Activated T-cell treated with anti-CD3 and anti-CD28 coated beads for 1 hour (primary cell): ENCODE data around the gene DNASE1L3.
A peak's percentile ranks its signal among the peaks of the same experiment; 100 is the strongest.
"Not testable (repeated sequence)": the region's sequence is repeated elsewhere in the genome, so short reads cannot be mapped to it uniquely, and the experiment has no call there.

Experiments used
- DNase-seq: peaks from one replicate; pipeline ENCODE4 v3.0.0-alpha.2; 2020; ENCODE audit warnings: low read depth

The DNASE1L3 gene

DNA sequence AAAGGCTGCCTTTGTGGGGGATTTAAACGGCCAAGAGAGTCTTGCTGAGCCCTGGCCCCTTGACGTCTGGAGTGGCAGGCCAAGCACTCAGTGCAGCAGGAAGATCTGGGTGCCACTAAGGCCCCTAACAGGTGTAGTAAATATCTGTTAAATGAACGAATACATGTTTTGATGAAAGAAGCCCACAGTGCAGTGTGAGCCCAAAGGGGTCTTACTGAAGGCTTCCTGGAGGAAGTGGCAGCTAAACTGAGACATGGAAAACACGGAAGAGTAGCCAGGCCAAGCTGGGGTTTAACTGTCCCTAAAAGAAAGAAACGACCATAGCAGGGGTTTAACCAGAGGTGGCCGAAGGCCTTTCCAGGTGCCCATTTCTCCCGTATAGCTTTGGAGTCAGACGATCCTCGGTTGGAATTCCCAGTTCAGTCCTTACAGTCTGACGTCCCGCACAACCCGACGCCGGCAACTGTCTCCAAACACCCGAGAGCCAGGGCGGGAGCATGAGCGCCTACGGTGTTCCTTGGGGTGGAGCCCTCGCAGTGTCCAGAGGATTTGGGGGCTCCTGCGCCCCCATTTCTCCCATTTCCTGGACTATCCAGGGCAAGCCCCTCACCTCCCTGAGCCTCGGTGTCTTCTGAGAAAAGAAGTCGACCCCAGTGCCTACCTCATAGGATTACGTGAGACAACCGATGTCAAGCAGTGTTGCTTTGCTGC, 25.9 kb upstream of the DNASE1L3 start:
- no peak for DNase-seq

DNA sequence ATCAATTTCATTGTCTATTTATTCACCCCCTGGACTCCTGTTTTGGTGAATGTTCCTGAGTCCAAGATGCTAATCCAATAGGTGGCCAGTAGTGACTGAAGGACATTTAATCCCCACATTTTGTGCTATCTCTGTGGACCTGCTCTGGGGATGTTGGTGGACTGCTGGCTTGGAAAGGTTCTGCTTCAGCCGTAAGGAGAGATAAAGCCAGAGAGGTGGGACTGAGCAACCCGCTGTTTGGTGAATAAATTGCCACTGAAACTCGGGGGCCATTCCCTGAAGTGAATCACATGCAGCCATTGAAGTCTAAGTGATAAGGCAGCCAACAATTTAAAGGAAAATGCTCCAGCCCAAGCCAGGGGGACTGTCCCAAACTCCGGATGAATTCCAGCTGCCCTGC, 25.2 kb upstream of the DNASE1L3 start:
- no peak for DNase-seq

DNA sequence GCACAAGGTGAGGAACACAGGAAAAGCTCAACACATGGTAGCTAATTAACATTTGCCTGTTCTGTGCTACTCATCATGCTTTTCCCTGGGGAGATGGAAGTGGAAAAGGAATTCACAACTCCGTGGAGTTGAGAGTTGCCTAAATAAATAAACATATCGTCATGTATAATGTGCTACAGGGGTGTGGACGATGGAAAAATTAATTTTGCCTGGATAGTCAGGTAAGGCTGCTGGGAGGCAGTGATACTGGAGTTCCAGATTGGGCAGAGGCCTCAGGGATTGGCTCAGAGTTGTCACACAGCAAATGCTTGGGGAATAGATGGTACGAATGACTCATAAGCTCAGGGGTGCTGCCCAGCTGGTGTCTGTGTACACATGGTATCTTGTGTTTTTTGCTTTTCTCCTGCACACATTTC, 23.8 kb upstream of the DNASE1L3 start:
- no peak for DNase-seq

DNA sequence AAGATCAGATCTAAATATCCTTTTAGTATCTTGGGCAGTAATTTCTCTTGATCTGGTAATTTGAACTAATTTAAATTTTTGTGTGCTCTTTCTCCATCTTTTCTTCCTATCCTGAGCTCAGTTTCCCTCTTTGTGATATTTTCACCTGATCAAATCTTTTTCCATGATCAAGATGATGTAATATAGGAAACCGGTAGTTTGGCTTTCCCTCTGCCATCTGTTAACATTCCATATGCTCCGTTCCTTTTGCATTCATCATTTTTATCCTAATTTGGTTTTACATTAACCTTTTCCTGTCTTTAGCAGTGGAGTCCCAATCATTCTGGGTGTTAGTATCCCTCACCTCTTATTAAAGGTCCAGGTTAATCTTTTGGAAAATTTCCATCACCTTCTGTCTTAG, 20.9 kb upstream of the DNASE1L3 start:
- DNase-seq: no peak

DNA sequence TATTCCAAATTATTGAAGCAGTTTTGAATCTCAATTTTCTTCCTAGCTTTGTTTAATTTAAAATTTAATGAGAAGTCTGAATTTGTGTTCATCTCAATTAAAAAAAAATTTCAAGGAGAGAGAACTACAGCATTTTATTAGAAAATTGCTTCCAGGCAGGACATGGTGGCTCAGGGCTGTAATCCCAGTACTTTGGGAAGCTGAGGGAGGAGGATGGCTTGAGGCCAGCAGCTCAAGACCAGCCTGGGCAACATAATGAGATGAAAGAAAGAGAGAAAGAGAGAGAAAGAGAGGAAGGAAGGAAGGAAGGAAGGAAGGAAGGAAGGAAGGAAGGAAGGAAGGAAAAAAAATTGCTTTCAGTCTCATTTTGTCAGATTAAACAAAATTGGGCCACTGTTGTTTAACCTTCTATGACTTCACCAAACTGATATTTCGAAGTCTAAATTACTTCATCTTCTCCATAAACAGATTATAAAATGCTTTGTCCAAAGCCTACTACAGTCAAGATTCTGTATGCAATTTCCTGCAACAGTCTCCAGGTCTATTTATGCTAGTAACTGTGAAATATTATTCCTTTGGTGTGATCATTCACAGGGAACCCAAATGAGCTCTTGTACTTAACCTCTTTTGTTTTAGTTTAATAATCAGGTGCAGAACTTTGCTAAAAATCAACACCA, 20.2 kb upstream of the DNASE1L3 start:
- no peak for DNase-seq

DNA sequence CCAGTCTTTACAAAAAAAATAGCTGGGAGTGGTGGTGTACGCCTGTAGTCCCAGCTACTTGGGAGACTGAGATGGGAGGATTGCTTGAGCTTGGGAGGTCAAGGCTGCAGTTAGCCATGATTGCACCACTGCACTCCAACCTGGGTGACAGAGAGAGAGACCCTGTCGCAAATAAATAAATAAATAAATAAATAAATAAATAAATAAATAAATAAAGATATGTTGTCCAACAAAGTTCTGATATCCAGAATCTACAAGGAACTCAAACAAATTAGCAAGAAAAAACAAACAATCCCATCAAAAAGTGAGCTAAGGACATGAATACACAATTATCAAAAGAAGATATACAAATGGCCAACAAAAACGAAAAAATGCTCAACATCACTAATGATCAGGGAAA, 17.2 kb upstream of the DNASE1L3 start:
- not testable (repeated sequence) for DNase-seq

DNA sequence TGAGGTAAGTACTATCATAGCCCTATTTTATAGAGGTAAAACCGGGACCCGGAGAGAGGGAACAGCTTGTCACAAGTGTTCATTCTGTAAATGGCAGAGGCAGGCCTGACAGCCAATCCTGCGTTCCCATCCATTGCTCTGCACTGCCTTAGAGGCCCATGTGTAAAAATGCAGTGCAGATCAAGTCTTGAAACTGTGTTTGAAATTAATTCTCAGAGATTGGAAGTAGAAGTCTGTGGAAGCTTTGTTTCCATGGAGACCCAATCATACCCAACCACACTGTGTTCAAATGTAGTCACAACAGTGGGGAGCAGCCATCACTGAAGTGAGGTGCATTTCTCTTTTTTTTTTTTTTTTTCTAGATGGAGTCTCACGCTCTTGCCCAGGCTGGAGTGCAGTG, 13.1 kb upstream of the DNASE1L3 start:
- no peak for DNase-seq

DNA sequence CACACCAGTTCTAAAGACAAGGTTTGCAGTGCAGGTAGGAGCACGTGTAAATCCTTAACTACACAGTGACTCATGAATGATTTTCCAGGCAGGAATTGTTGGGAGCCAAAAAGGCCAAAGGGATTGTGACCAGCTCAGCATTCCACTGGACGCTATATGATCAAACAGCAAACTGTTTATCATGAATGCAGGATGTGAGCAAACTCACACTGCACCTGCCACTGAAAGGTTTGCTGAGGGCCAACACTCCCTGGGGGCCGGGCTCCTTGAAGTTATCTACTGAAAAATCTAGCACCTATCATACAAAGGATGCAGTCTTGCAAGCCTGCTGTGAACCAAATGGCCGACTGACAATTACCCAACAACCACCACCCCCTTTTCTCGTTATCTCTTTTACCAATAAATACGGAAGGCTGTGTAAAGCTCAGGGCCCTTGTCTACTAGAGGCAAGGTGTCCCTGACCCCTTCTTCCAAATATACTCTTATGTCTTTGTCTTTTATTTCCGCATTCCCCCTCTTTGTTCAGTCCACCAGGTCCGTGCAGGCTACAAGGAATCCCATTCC, 11.5 kb upstream of the DNASE1L3 start:
- DNase-seq: no peak

DNA sequence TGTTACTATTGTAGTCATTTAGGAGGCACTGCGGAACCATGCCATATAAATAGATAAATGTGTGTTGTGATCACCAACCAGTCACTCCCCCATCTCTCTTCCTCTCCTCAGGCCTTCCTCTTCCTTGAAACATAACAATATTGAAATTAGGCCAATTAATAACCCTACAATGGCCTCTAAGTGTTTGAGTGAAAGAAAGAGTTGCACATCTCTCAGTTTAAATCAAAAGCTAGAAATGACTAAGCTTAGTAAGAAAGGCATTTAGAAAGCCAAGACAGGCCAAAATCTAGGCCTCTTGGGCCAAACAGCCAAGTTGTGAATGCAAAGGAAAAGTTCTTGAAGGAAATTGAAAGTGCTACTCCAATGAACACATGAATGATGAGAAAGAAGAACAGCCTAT, 8.1 kb upstream of the DNASE1L3 start:
- no peak for DNase-seq

DNA sequence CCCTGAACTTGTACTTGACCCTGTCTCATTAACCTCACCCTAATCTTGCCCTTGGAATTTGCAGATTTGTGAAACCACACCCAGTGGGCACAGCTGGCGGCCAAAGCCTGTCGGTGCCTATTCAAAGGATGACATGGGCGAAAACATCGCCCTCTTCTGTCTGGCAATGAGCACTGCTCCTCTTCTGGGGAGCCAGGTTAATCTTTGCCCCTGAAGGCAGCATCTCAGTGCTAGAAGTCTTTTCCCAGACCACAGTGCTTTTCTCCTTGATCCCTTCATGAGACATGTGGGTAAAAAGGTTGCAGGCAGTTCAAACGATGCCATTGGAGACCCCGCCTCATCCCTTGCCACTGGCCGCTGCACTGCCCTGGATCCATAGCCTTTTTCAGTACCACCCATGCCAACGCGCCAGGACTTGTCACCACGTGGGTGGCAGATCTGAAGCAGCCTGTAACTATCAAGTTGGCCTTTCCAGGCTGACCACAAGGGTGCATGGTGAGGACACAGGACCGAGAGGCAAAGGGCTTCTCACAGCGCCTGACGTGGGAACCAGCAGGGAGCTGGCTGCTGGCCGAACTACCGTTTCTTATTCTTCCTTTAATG, 6.5 kb upstream of the DNASE1L3 start:
- peak; percentile 30 for DNase-seq

DNA sequence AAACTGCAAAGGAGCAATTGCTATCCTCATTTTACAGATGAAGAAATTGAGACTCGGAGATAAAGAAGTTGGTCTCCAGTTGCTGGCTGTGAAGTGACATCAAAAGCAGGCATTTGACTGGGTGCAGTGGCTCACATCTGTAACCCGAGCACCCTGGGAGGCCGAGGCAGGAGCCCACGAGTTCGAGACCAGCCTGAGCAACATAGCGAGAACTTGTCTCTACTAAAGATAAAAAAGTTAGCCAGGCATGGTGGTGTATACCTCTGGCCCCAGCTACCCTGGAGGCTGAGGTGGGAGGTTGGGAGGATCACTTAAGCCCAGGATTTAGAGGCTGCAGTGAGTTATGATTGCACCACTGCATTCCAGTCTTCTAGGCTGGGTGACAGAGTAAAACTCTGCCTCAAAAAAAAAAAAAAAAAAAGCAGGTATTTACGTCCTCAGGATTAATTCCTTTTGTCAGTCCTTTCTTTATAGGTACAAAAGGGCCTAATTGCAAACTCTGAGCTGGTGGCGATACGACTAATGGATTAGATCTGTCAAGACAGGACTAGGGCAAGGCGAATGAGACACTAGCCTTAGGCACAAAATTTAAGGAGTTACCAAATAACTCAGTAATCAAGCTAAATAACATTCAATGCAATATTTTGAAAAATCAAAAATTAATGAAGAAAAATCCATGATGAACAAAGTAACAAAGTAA, 5.9 kb upstream of the DNASE1L3 start:
- DNase-seq: no peak

DNA sequence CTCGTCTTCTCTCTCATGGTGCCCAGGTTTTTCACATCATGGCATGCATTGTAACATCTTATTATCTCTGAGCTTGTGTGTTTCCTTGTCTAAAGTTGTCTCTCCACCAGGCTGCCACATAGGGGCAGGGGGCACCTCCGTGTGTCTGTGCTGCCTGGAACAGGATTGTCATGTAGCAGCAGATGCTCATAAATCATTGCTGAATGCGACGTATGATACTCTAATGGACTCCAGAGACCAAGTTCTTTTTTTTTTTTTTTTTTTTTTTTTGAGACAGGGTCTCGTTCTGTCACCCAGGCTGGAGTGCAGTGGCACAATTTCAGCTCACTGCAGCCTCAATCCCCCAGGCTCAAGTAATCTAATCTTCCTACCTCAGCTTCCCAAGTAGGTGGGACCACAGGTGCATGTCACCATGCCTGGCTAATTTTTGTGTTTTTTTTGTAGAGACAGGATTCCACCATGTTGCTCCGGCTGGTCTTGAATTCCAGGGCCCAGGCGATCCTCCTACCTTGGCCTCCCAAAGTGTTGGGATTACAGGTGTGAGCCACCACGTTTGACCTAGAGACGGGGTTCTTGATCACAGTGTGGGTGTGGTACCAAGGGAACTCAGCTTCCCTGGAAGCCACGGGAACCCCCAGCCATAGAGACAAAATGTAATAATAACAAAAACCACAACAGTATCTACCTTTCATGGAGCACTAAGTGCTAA, 4.7 kb upstream of the DNASE1L3 start:
- DNase-seq: no peak

DNA sequence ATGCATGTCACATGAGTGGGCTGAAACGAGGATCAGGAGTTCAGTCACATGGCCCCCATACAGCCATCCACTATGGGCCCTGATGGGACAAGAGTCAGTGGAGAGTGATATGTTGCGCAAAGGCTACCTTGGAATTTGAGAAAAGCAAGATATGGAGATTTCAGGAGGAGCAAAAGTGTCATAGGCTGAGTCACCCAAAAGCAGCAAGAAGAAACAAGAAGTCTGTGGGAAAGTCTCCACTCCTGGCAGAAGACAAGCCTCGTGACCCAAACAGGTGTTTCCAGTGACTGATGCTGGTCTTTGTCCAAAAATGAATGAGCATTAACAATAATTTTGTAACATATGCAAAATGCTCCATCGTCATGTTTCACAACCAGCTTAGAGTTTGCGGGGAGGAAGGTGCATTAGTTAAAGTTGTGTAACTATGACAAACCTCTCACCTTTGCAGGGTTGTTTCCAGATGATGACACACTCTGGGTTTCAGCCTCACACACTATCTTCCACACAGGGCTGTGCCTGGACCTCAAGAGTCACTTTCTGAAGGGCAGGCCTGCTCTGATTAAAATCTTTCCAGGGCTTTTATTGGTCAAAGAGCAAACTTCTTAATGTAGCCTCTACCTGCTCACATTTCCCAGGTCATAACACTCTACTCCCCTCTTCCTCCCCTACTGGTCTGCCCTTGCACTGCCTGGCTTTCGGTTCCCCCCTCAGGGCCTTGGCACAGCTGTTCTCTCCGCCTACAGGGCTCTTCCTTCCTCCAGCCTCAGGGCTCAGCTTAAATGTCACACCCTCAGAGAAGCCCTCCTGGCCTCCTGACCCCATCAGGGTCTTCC, 3.9 kb upstream of the DNASE1L3 start:
- DNase-seq: no peak

DNA sequence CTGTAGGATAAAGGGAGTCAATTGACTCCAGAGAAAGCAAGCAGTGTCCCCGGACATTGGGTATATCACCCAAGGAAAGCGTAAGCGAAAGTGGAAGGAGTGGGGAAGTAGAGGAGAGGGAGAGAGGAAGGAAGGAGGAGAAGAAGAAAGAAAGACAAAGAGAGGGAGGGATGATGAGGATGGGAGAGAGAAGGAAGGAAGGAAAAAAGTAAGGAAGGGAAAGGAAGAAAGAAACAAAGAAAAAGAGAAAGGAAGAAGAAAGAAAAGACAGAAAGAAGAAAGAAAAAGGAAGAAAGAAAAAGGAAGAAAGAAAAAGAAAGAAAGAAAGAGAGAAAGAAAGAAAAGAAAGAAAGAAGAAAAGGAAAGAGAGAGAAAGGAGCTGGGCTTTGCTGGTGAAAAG, 839 bp downstream of the DNASE1L3 start:
- DNase-seq: no peak

DNA sequence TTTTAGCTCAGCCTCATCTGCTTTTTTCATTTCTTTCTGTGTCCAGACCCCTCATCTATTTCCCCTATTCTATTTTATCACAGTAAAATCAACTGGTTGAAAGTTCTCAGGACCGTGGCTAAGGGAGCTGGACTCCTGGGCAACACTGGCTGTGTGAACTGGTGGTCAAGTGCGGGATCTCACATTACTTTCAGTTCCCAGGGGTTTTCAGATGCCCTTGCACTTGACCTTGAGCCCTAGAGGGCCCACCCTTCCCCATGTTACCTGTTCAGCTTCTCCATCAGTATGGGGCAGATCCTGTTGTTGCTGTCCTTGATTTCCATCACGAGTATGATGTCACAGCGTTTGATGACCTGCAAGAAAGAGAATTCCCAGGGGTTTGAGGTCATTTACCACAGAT, 2.8 kb downstream of the DNASE1L3 start:
- DNase-seq: no peak

DNA sequence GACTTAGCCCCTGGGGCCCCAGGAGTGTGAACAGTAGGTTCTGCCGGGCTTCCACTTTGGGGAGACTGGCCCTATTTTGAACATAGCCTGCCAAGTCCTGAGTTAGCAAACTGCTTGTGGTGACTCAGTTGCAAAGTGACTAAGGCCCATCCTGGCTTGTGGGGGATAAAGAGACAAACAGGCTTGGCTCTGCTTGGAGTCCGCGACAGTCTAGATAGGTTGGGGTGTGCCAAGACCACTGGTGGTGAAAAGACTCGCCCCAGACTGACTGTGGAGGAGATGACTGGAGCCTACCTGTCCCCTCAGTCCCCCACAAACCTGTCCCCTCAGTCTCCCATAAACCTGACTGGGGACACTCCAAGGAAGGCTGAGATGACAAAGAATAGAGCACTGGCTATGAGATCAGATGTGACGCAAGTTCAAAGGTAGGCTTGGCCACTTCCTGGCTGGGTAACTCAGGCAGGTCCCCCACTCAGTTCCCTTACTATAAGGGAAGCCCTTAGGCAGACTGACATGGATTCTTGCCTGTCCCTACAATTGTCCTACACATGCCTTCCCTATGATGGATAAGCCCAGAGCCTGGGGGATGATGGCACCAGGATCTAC, 4.3 kb downstream of the DNASE1L3 start:
- DNase-seq: no peak

DNA sequence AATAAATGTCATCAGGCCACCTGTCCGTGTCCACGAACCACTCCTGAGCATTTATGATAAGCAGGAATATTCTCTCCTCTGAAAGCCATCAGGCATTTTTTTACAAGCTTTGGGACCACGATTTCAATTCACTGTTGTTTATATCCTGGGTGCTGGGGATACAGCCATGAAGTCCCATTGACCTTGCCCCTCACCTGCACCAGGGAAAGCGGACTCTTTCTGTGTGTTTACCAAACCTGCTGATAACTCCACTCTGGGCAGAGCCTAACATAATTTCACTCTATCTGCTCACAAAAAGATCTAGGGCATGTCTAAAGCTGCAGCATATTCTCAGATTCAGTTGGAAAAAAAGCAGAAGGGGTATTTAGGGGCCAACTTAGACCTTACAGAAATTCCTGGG, 4.8 kb downstream of the DNASE1L3 start:
- DNase-seq: no peak

DNA sequence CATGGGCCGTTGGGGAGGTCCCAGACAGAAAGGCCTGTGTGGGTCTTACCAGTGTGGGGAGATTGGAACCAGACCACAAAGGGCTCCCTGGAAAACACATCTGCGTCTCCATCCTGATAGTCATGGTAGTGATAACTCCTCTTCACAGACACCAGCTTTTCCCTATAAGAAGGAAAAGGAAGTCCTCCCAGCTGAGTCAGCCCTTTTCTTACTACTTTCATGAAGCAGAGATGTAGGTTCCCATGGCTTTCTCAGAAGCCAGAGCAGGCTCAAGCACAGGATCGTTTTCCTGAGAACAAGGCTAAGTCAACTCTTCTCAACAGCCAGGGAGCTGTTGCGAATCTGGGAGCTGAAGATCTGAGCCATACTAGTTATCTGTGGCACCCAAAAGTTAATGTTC, 6.1 kb downstream of the DNASE1L3 start:
- no peak for DNase-seq

DNA sequence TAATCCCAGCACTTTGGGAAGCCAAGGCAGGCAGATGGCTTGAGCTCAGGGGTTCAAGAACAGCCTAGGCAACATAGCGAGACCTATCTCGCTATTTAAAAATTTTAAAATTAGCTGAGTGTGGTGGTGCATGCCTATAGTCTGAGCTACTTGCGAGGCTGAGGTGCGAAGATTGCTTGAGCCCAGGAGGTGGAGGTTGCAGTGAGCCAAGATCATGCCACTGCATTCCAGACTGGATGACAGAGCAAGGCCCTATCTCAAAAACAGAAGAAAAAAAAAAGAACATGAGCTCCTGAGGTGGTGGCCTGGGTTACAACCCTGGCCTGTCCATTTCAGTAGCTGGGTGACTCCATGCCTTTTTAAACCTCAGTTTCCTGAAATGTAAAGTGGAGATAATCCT, 7.2 kb downstream of the DNASE1L3 start:
- DNase-seq: no peak

DNA sequence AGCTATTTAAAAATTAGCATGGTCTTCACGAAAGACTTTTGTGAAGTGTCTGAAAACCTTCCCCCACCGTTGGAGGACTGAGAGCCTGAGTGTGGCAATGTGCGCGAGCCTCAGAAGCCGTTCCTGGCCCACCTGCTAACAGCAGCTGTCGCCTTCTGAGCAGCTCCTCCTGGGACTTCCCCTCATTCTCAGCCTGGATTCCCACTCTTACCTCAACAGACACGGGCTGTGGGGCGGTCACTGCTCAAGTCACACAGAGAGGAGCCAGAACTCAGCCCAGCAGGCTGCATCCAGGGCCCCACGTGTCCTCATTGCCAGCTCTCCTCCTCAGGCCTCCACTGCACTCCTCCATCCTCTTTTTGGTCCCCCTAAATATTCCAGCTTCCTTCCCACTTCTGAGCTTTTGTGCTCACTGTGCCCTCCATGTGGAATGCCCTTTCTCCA, 7.8 kb downstream of the DNASE1L3 start:
- no peak for DNase-seq

DNA sequence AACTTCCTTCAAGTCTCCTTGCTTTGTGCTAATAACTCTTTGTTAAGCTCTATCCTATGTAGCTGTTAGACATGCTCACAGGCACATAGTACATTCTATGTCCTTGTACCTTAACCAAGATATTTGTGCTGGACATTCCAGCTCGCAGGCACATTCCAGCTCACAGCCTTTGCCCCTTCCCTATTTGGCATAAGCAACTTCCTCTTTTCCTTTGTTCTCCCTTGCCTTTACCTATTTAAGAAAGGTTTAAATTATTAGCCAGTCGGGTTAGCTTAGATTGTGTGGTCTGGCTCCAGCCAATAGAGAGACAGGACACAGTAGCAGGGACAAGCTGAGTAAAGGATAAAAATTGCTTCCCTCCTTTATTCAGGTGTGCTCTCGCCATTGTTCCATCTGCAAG, 9.3 kb downstream of the DNASE1L3 start:
- not testable (repeated sequence) for DNase-seq
